NCI-H510A (cell line): ENCODE results near the gene FTL.

Experiments used
- DNase-seq: peaks from one replicate; lab custom pipeline; 2025; lab: John Stamatoyannopoulos, UW

FTL gene

DNA sequence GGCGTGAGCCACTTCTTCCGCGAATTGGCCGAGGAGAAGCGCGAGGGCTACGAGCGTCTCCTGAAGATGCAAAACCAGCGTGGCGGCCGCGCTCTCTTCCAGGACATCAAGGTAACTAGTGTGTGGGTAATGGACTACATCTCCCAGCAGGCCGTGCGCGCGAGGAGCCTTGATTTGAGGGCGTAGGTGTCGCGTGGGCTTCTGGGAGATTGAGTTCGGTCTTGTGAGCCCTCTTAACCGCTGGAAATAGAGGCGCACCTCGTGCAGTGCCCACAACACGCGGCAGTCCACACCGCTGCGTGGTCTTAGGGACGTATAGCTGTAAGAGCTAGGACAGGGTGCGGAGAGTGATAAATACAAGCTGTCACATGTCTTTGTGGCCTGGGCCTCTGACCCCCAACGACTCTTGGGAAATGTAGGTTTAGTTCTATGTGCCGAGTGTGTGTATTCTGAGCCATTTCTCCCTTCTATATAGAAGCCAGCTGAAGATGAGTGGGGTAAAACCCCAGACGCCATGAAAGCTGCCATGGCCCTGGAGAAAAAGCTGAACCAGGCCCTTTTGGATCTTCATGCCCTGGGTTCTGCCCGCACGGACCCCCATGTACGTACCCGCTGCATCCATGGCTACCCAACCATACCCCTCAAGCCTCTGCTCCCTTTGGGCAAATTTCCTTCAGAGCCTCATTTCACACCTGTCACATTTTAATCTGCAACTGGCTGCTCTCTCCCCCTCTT lies 864 bp downstream of the FTL start:
- peak; percentile 79 for DNase-seq

DNA sequence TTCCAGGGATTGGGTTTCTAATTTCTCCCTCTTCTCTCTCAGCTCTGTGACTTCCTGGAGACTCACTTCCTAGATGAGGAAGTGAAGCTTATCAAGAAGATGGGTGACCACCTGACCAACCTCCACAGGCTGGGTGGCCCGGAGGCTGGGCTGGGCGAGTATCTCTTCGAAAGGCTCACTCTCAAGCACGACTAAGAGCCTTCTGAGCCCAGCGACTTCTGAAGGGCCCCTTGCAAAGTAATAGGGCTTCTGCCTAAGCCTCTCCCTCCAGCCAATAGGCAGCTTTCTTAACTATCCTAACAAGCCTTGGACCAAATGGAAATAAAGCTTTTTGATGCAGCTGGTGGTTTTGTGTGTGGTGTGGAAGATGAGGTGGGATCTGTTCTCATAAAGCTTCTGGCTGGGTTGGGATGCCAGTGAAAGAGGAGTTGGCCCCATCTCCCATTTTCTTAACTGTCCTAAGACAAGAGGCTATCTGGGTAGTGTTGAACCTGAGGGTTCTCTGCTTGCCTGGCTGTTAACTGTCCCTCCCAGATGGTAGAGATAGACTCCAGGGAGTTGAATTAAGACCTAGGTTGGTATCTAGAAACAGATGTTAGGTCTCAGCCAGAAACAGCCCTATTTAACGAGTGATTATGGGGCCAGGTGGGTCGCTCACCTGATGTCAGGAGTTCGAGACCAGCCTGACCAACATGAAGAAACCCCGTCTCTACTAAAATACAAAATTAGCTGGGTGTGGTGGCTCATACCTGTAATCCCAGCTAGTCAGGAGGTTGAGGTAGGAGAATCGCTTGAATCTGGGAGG lies 1.6 kb downstream of the FTL start:
- DNase-seq, result no peak

DNA sequence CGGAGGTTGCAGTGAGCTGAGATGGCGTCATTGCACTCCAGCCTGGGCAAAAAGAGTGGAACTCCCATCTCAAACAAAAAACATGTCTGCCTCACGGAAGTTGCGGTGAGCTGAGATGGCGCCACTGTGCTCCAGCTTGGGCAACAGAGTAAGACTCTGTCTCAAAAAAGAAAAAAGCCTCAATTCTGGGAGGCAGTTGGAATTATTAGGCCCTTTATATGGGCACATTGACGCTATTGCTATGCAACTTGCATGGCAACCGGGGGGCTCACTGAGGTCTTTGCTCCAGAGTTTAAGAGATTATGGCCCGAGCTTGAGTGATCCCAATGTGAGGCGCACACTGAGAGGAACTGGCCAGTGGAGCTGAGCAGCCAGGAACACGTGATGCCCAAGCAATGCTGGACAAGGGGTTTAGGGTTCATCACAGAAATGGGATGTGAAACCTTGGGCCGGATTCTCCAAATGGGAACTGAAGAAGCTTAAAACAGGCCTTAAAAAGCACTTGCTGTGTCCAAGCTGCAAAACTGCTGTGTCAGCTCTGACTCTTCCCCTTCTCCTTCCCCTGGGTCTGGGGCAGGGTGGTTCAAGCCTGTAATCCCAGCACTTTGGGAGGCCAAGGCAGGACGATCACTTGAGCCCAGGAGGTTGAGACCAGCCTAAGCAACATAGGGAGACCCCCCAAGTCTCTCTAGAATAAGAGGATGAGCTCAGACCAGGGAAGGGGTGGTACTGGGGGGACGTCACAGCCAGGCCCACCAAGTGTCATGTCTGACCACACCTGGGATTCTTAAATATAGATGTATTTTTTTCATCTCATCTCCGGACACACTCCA lies 2.5 kb downstream of the FTL start:
- no peak for DNase-seq

DNA sequence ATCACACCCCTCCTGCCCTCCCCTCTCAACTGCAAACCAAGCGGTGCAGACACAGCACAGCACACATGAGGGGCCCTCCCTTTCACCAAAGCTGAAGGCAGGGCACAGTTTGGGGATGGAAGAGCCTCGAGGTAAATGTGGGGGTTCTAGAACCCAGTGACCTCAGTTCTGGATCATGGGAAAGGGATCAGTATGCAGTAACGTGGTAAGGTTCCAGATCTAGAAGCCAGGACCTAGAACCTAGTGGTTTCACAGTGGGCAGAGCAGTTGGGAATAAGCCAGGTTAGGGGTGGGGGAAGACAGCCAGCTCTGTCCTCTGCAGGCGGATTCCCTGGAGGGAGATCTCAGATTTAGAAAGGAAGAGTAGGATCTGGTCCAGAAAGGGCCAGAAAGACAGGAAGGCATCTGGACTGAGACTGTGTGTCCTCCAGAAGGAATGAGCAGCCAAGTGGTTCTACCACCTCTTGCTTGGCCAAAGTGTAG lies 3.1 kb downstream of the FTL start:
- no peak for DNase-seq

DNA sequence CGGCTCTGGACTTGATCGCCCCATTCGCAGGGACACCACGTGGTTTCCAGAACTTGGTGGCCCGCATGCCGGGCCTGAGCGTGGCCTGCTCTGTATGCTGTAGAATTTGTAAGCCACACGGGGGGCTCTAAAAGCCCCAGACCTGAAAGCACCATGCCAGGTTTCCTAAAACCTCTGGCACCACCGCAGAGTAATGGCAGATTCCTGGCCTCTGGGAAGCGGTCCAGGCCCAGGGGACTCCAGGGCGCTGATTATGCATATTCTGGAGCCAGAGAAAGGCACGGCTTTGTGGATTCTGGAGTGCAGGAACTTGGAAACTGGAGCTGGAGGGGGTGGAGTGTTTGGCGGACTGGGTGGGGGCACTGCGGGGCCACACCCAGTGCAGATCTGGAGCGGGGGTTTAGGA lies 3.7 kb downstream of the FTL start:
- no peak for DNase-seq

DNA sequence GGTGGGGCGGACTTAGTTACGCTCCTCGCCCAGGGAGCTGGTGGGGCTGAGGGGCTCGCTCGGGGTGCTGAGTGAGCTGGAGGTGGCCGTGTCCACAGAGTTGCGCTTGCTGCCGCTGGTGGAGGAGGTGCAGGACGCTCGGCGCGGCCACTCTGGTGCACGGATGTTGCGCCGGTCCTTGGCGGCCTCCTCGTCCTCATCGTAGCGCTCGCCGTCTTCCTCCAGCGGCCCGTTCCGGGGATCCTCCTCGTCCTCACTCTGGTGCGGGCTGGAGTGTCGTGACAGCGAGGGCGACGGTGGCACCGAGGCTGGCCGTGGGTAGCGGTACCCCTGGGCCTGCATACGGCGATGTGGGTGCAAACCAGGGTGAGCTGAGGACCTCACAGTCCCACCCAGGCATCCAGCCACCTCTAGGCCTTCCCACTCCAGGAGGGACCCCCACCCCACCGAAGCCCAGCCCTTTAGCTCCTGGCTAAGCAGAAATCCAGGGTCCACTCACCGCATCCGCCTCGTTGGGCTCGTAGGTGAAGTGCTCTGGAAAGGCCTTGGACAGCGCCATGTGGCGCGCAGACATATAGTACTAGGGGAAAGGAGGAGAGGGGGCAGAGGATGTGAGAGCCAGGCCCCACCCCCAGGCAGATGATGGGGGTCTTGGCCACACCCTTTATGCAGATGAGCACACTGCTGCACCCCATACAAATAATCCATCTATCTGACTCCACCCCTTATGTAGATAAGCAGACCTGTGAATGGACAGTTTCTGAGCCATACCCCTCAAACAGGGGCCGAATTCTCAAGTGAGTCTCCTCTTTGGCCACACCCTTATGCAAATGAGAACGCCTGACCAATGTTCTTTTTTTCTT lies 4.4 kb downstream of the FTL start:
- DNase-seq, result no peak

DNA sequence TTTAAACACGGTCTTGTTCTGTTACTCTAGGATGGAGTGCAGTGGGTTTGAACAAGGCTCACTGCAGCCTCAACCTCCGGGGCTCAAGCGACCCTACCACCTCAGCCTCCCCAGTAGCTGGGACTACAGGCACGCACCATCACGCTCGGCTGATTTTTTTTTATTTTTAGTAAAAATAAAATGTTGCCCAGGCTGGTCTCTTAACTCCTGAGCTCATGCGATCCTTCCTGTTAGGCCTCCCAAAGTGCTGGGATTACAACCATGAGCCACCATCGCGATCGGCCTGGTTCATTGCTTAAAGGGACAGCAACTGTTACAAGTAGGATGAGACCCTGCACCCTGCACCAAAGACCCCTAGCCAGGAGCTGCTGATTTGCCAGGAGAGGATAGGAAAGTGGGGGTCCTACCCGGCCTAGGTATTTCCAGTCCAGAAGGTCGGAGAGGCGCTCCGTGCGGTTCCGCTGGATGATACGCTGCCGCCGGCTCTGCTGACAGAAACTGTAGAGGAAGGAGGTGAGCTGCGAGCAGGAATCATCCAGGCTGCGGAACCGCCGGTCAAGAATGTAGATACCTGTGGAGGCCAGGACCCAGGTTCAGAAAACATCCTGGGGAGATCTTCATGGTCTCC lies 5.1 kb downstream of the FTL start:
- DNase-seq, result no peak

DNA sequence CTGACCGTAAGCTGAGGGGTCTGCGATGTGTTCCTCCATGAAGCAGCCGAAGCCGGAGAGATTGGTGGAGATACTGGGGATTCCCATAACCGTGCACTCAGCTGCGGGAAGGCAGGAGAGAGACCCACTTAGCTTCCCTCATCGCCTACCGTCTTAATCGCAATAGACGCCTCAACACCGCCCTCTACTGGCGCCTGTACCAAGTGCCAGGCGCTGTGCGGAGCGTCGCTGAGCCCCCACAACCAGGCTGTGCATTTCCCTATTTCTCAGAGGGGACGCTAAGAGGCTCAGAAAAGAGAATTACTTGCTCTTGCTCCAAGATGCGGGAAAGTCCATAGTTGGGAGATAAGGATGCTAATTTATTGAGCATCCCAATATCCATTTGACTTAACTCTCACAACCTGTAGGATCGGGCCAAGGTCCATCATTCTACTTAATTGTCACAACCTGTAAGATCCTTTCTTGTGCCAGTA lies 5.8 kb downstream of the FTL start:
- DNase-seq, result peak; percentile 44

DNA sequence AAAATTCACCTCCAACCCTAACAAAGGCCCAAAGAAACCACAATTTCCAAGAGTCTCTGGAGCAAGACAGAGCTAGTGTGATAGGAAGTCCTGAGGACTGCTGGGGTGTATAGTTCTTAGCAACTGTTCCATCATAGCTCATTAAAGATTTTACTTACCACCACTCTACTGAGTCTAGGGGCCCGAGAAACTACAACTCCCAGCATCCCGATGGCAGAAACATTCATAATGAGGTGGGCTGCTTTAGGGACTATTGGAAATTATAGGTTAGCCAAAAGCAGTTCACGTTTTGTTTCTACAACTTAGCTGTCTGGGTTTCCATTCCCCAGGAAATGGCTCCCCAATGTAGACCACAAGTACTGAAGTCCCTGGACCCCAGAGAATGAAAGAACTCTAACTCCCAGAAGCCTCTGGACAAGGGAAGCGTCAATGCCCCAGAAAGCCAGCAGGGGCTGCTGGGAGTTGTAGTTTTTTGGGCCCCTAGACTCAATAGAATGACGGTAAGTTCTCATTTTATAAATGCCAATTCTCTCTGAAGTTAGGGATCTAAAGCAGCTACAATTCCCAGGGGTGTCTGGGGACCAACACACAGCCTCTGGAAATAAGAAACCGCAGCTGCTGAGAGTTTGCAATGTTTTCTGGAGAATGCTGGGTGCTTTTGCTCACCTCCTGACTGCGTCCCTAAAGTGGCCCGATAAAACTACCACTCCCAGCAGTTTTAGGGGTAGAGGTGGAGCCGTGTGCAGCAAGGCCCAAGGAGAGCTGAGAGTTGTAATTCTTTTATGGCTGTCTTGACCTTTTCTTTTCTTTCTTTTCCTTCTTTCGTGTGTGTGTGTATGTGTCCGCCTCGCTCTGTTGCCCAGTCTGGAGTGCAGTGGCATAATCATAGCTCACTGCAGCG lies 11.1 kb downstream of the FTL start:
- no peak for DNase-seq

DNA sequence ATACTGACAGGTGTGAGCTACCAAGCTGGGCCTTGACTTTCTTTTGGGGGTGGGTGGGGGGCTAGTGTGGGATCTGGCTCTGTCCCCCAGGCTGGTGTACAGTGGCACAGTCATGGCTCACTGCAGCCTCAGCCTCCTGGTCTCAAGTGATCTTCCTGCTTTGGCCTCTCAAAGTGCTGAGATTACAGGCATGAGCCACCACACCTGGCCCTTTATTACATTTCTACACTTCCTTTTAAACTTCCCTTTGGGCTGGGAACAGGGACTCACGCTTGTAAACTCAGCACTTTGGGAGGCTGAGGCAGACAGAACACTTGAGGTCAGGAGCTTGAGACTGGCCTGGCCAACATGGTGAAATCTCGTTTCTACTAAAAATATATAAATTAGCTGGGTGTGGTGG lies 12.0 kb downstream of the FTL start:
- no peak for DNase-seq

DNA sequence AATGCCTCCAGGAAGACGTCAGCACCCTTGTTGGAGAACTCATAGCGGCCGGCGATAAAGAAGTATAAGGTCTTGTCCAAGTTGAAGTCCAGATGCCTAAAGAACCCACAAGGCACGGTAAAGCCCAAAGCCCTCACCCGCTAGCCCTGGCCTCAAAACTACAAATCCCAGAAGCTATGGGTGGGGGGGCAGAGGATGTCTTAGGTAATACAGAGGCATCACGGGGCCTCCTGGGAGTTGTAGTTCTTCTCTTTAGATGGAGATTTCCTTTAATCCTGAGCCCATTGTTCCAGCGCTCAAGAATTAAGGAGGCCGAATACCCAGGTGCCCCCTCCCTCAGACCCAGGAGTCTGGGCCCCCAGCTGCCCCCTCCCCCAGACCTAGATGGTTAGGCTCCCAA lies 17.2 kb downstream of the FTL start:
- DNase-seq, result no peak

DNA sequence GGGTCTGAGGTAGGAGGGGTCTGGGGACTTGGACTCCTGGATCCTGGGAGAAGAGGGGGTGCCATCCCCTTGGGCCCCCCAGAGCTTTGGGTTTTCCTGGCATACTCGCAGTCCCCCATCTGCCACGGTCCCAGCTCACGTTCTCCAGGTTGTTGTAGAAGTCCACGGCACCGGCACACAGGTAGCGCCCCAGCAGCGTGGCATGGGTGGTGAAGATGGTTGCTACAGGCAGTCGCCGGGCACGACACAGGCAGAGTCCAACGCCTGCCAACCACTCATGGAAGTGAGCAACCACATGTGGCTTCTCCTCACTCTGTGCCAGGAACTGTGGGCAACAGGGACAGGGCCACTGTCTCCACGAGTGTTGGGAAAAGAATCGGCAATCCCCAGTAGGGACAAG lies 20.6 kb downstream of the FTL start:
- no peak for DNase-seq

DNA sequence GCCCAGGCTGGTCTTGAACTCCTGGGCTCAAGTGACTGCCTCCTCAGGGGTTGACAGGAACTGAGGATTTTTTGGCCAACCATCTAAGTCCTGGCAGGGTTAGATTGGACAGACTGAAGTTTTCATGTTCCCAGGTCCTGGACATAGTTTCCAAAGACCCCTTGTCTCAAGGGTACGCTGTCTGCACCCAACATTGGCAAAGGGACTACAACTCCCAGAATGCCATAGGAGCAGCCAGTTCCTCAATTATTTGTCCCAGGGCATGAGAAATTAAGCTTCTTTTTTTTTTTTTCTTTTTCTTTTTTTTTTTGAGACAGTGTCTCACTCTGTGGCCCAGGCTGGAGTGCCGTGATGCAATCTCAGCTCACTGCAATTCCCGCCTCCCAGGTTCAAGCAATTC lies 21.1 kb downstream of the FTL start:
- DNase-seq, result no peak

DNA sequence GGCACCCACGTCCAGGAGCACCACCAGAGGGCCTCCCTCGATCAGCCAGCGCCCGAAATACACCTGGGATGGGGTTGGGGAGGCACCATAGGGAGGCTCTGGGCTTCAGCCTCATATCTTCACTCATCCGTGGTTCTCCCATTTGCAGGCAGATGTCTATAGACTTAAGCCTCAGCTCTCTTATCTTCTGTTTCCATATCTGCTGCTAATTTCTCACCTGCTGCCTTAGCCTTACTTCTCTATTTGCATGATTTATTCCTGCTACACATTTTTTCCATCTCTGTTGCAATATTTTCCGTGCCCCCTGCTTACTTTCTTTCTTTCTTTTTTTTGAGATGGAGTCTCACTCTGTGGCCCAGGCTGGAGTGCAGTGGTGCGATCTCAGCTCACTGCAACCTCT lies 22.2 kb downstream of the FTL start:
- no peak for DNase-seq

DNA sequence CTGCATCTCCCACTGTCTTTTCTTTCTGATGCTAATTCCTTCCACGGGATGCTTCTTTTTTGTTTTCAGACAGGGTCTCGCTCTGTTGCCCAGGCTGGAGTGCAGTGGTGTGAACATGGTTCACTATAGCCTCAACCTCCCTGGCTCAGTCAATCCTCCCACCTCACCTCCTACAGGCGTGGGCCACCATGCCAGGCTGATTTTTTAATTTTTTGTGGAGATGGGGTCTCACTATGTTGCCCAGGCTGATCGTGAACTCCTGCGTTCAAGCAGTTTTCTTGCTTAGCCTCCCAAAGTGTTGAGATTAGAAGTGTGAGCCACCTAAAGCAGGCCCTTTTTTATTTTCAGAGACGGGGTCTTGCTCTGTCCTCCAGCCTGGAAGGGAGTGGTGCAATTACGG lies 23.2 kb downstream of the FTL start:
- no peak for DNase-seq

DNA sequence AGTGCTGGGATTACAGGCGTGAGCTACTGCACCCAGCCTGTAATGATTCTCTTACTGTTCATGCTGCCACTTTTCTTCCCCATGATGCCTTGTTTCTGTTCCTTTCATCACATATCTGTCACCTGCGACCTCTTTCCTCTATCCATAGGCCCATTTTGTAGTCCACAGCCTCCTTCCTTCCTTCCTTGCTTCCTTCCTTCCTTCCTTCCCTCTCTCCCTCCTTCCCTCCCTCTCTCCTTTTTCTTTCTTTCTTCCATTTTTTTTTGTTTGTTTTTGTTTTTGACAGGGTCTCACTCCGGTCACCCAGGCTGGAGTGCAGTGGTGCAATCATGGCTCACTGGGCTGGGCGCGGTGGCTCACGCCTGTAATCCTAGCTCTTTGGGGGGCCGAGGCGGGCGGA lies 23.8 kb downstream of the FTL start:
- DNase-seq, result no peak

DNA sequence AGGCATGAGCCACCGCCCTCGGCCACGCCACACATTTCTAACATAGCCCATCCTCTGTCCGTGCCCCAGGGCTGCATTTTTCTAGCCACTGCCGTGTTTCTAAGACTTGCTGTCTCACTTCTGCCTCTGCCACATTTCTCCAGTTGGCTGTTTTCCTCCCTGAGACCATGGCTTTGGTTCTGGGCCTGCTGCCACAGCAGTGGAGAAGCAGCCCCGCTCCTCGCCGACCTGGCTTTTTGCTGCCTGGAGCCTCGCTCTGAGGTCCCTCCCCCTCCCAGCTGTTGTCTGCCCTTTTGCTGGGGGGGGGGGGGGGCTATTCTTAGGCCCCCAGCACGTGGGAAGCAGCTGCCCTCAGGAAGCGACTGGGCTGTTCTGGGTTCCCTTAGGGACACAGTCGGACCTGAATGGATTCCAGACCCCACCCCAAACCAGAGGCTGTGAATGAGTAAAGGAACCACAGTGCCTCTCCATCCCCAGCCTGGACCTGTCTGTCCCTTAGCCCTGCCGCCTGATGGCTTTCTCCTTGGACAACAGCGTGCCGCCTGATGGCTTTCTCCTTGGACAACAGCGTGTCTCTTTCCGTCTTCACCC lies 24.7 kb downstream of the FTL start:
- DNase-seq, result no peak

DNA sequence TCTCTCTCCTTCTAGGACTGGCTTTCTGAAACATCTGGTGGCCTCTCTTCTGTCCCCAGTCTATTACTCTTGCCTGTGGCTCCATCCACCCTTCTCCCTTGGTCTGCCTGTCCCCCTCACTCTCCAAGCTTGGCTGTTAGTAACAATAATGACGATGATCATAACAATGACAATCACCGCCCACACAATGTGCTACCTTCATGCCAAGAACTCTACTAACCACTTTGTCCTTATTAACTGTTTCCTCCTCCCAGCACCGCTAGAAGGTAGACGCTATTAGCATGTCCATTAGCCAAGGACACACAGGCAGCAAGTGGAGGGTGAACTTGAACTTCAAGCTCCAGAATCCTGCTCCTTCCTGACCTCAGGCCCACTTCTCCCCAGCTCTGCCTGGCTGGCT lies 25.3 kb downstream of the FTL start:
- DNase-seq, result no peak

DNA sequence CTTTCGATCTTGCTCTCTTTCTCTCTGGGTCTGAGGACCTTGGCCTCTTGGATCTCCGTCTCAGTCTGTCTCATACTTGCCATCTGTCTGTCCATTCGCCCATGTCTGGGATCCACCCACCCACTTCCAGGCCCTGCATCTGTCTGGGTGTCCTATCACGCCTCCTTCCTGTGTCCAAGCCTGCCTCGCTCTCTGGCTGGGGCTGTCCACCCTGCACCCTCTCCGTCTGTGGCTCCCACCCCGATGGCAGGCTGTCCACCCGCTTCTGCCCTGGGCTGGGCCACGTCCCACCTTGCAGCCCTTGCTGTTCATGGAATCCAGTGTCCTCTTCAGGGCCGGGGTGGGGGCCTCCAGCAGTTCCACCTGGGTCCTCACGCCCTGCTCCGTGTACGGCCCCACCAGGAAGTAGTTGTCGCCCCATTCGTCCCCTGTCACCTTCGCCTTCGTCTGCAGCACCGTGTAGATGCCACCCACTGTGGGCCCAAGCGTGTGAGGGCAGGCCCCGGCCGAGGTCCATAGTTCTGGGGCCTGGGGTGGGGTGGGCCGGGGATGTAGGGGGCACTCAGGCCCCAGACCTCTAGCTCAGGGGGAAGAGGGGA lies 26.0 kb downstream of the FTL start:
- DNase-seq, result no peak
